ENCODE results near the gene ZNF282.

Gene ZNF282

GRCh38 chr7:149195180-149196150 lies at the start of gene ZNF282:
Gene ZNF282 (plus strand): TSS chr7:149195546. CDS start chr7:149195590, 44 bp downstream.
- DNase-seq (ENCODE audit: low read depth), result peak; percentile 94

DNA sequence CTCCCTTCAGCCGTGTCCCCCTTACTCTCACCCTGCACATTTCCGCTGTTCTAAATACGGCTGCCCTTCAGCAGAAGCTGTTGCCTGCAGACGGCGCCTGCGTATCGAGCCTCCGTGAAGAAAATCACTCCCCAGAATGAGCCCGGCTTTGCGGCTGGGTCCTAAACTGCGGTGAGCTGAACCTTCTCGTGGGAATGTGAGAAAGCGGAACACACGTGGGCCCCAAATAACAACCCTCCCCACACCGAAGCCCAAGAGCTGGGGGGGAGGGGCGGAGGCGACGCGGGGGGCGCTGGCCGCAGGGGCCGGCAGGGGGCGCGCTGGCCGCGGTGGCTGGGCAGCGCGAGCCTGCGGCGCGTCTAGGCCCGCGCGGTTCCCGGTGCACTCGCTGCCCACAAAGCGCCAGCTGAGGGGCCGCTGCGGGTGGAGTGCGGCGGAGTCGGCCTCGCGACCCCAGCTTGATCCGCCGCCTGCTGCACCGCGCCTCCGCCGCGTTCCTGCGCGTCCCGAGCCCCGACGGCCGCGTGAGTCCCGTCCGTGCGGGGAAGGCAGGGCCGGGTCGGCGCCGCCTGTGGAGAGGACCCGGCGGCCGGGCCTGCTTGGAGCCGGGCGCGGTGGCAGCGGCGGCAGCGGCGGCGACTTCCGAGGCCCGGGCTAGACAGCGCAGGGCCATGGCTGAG lies 48.1 kb upstream of the ZNF282 start, which contains the start of gene ZNF398:
TSS of gene ZNF398 (plus strand) at position 382 of the 680 bp plus-strand sequence. CDS start at position 672, 290 bp downstream.
- peak; percentile 74 for DNase-seq (ENCODE audit: low read depth)

GRCh38 chr7:149147752-149148653 lies 47.3 kb upstream of the ZNF282 start:
- peak; percentile 70 for DNase-seq (ENCODE audit: low read depth)

DNA sequence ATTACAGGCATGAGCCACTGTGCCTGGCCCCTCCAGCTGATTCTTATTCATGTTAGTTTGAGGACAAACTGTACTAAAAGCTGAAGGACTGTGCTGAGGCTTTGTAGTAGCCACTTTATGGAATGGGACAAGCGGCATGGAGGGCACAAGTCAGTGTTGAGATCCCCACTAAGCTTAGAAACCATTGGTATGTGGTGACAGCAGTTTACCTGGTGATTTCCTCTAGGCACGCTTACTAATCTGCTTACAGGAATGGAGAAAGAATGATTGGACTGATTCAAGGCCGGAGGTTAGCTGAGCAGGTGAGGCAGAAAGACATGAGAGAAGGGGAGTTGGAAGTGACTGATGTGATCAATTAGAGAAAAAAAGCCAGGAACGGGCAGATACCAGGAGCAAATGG lies 44.4 kb upstream of the ZNF282 start:
- no peak for DNase-seq (ENCODE audit: low read depth)

- DNase-seq (ENCODE audit: low read depth), result no peak
These were observed 42.0 kb upstream of the ZNF282 start for GRCh38 chr7:149153346-149153745.

DNA sequence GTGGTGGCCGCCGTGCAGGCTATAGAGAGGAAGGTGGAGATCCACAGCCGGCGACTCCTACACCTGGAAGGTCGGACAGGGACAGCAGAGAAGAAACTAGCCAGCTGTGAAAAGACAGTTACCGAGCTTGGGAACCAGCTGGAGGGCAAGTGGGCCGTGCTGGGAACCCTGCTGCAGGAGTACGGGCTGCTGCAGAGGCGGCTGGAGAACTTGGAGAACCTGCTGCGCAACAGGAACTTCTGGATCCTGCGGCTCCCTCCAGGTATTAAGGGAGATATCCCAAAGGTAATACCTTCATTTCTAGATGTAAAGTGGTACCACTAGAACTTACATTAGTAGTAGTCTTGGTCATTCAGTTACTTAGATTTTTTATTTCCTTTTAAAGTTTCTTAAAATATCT lies 41.3 kb upstream of the ZNF282 start:
- no peak for DNase-seq (ENCODE audit: low read depth)

DNA sequence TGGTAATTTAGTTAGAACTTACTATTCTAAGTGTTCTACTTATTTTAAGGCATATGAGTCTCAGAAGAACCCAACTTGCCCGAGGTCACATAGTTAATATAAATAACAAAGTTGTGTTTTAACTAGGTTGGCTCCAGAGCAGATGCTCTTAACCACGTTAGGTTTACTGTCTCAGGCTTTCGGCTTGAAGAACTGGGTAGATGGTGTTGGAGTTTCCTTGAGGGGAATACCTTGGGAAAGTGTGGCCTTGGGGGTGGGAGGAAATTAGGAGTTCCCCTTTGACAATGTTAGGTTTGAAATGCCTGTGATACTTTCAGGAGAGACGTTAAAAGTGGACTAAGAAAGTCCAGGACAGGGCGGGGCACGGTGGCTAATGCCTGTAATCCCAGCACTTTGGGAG lies 38.4 kb upstream of the ZNF282 start:
- no peak for DNase-seq (ENCODE audit: low read depth)

DNA sequence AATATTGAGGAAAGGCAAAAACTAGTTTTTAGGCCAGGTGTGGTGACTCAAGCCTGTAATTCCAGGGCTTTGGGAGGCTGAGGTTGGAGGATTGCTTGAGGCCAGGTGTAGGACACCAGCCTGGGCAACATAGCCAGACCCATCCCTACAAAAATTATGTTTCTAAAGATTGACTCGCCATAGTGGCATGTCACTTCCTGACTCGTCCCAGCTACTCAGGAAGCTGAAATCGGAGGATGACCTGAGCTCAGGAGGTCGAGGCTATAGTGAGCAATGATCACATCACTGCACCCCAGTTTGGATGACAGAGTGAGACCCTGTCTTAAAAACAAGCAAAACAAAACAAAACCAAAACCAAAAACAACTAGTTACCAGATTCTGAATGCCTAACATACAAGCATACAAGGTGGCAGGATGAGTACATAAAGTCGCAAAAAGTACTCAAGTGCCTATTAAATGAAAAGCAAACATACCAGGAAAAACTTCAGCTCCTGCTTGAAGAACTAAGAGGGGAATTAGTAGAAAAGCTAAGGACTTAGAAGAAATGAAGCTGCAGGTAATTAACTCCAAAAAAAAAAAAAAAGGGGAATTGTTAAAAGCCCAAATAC lies 34.0 kb upstream of the ZNF282 start:
- DNase-seq (ENCODE audit: low read depth), result peak; percentile 61

DNA sequence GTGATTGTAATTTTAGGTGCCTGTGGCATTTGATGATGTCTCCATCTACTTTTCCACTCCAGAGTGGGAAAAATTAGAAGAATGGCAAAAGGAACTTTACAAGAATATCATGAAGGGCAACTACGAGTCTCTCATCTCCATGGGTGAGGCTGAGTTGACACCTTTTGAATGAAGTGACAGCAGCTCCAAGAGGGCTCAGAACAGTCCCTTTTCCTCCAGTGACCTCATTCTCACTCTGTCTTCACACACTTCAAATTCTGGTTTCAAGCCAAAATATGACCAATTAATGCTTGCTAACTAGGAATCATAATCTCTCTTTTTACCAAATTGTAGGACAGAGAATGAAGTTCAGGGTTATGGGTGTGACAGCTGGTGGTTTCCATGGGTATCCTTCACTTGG lies 29.2 kb upstream of the ZNF282 start:
- DNase-seq (ENCODE audit: low read depth), result no peak

DNA sequence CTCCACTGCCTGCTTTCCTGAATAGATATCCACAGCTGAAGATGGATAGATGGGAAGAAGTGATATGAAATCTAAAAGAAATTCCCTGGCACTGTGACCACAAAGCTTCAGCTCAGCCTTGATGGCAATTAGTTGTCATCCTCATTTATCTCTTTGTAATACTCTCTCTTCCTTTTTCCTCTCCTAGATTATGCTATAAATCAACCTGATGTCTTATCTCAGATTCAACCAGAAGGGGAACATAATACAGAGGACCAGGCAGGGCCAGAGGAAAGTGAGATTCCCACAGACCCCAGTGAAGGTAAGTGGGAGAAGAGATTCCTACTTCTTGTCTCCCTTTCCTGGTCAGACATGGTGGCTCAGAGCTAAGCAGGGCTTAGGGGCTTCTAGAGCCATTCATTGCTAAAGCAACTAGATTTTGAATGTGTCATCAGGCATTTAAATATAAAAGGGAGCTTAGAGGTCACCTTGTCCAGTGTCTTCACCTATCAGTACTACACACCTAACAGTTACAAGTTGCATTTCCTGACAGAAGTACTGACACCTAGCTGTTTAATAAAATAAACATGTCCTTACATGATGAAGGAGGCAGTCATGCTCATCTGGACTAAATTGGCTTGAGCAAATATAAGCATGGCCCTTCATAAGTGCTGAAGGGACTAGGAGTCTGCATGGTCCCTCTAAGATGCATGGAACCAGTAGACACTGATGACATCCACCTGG lies 28.6 kb upstream of the ZNF282 start:
- no peak for DNase-seq (ENCODE audit: low read depth)

DNA sequence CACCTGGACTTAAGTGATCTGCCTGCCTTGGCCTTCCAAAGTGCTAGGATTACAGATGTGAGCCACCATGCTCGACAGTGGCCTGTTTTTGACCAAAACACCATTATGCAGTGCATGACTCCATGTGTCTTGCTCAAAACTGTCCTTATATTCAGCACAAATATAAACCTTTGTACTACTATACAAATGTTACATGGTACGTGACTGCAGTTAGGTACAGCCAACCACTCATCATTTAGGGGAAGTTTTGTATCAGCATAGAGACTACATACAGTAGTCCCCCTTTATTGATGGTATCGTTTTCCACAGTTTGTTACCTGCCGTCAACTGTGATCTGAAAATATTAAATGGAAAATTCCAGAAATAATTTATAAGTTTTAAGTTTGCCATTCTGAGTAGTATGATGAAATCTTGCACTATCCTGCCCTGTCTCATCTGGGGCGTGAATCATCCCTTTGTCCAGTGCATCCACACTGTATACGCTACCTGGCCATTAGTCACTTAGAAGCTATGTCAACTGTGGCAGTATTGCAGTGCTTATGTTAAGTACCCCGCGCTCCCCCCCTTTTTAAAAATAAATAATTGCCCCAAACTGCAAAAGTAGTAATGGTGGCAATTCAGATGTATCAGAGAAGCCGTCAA lies 23.3 kb upstream of the ZNF282 start:
- DNase-seq (ENCODE audit: low read depth), result peak; percentile 44

- DNase-seq (ENCODE audit: low read depth), result no peak
These were observed 22.8 kb upstream of the ZNF282 start for GRCh38 chr7:149172534-149172920.

GRCh38 chr7:149175150-149175549 lies 20.2 kb upstream of the ZNF282 start:
- no peak for DNase-seq (ENCODE audit: low read depth)

GRCh38 chr7:149179241-149179640 lies 16.1 kb upstream of the ZNF282 start:
- DNase-seq (ENCODE audit: low read depth), result no peak

DNA sequence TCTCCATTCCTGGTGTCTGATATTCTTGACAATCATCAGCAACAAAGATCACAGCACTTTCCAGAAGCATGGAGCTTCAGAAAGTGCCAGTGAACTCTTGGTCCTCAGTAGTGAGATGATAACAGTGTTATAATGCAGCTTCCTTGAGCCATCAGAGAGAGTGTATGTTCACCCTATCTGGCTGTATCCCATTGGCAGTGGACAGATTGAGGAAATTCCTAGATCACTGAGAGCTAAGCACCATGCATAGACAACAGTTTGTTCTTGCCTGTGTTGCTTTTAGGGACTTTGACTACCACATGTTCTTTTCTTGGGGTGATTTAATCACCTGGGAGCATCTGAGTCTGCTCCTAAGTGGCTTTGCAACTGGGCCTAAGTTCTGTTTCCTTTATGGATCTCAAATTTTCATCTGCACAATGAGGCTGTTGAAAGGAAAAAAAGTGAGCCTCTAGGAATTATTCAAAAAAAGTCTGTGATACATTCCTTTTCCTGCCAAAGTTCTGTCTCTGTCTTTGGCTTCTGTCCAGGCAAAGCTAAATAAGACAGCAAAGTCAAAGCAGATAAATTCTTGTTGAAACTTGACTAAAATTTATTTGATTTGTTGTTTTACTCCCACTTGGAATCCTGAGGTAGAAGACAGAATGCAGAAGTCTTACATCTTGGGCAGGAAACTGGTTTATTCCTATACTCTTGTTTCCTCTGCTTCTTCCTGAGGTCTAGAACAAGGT lies 14.5 kb upstream of the ZNF282 start:
- peak; percentile 41 for DNase-seq (ENCODE audit: low read depth)

DNA sequence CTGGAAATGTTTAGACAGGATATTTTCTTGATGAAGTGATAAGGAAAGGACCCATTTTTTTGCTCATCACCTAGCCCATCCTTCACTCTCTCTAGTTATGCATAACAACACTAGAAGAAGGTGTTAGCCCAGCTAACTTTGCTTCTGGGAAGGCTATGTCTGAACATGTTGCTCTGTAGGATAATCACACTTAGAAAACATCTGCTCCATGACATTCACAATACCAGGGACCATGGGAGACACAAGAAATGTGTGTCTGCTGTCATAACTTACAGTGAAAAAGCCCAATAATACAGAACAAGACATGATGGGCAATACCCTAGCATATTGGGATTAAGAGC lies 13.9 kb upstream of the ZNF282 start:
- DNase-seq (ENCODE audit: low read depth), result no peak

GRCh38 chr7:149184274-149184673 lies 11.1 kb upstream of the ZNF282 start:
- no peak for DNase-seq (ENCODE audit: low read depth)

DNA sequence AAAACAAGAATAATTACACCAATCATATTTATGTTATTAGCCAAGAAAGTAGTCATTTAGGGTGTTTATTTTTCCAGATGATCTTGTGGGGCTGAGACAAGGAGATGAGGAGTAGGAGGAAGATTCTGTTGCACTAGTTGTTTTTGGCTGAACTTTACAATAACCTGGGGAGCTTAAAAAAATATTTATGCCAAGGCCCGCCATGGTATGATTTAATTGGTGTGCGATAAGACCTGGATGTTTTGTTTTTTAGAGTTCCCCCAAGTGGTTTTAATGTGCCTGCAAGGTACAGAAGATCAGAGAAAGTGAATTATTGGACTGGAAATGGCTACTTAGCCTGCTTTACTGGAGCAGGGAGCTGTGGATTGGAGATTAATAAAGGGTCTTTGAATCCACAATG lies 7.1 kb upstream of the ZNF282 start:
- DNase-seq (ENCODE audit: low read depth), result no peak

- DNase-seq (ENCODE audit: low read depth), result no peak
These were observed 6.6 kb upstream of the ZNF282 start for GRCh38 chr7:149188637-149189259.

All from EH (cell line).